ENCODE measurements around the gene C10orf88. TPM values are rescaled to one million over a fixed set of nuclear protein-coding genes. Genes with fewer than 3 reads are reported as not detected.

C10orf88 gene
- total RNA-seq, 1 donor from 2014 or later: 10.0 TPM

DNA sequence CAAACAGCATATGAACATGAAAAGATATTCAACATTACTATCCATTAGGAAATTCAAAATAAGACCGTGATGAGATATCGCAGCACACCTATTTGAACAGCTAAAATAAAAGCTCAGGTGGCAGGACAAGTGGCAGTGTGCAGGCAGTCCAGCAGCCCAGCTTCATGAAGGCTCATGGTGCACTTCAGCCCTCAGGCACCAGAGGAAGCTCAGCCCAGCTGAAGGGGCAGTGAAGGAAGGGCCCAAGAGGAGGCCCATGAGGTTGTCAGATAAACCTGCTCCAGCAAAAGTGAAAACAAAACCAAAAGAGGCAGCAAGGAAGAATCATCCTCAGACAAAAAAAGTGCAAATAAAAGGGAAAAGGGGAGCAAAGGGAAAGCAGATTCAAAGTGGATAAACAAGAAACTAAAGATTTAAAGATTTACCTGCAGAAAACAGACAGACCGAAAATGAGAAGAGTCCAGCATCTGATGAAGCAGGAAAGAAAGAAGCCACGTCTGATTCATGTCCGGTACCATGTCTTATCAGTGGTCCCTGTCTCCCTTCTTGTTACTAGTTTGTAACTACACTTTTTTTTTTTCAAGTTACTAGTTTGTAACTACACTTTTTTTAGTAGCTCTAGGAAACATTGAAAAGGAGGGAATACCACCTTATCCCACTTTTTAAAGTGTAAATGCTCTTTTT lies 59.6 kb downstream of the C10orf88 start:
- Mint-ChIP-seq H3K27me3 (ENCODE audit: unreplicated experiment) (peaks cover 19% of the 10 kb centered on the region), H3K36me3 (ENCODE audit: unreplicated experiment) (no peaks in the 10 kb centered on the region), H3K4me1 (ENCODE audit: unreplicated experiment) (no peaks in the 10 kb centered on the region), H3K9me3 (ENCODE audit: unreplicated experiment) (no peaks in the 10 kb centered on the region), H3K27ac (ENCODE audit: unreplicated experiment) (no peak overlapping the region), H3K4me3 (ENCODE audit: unreplicated experiment) (no peak overlapping the region)
- no peak for DNase-seq (ENCODE audit: extremely low spot score, unreplicated experiment)
- TF ChIP-seq, protein P1, sequence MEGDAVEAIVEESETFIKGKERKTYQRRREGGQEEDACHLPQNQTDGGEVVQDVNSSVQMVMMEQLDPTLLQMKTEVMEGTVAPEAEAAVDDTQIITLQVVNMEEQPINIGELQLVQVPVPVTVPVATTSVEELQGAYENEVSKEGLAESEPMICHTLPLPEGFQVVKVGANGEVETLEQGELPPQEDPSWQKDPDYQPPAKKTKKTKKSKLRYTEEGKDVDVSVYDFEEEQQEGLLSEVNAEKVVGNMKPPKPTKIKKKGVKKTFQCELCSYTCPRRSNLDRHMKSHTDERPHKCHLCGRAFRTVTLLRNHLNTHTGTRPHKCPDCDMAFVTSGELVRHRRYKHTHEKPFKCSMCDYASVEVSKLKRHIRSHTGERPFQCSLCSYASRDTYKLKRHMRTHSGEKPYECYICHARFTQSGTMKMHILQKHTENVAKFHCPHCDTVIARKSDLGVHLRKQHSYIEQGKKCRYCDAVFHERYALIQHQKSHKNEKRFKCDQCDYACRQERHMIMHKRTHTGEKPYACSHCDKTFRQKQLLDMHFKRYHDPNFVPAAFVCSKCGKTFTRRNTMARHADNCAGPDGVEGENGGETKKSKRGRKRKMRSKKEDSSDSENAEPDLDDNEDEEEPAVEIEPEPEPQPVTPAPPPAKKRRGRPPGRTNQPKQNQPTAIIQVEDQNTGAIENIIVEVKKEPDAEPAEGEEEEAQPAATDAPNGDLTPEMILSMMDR (IDR thresholded peaks at IDR 0.05): no peak

- Mint-ChIP-seq H3K27me3 (ENCODE audit: unreplicated experiment) (peaks cover 20% of the 10 kb centered on the region), H3K27ac (ENCODE audit: unreplicated experiment) (no peak overlapping the region), H3K4me1 (ENCODE audit: unreplicated experiment) (no peaks in the 10 kb centered on the region), H3K36me3 (ENCODE audit: unreplicated experiment) (no peaks in the 10 kb centered on the region), H3K4me3 (ENCODE audit: unreplicated experiment) (no peak overlapping the region), H3K9me3 (ENCODE audit: unreplicated experiment) (no peaks in the 10 kb centered on the region)
- TF ChIP-seq, protein P1 (IDR thresholded peaks at IDR 0.05): no peak
- no peak for DNase-seq (ENCODE audit: extremely low spot score, unreplicated experiment)
These were observed 69.9 kb downstream of the C10orf88 start for GRCh38 chr10:122884166-122884565.

GRCh38 chr10:122882766-122883165 lies 71.3 kb downstream of the C10orf88 start:
- H3K27ac Mint-ChIP-seq (ENCODE audit: unreplicated experiment): no peak overlapping the region
- H3K4me3 Mint-ChIP-seq (ENCODE audit: unreplicated experiment): no peak overlapping the region
- no peaks in the 10 kb centered on the region for H3K4me1 Mint-ChIP-seq (ENCODE audit: unreplicated experiment)
- DNase-seq (ENCODE audit: extremely low spot score, unreplicated experiment): no peak
- no peaks in the 10 kb centered on the region for H3K36me3 Mint-ChIP-seq (ENCODE audit: unreplicated experiment)
- TF ChIP-seq, protein P1 (IDR thresholded peaks at IDR 0.05): no peak
- H3K9me3 Mint-ChIP-seq (ENCODE audit: unreplicated experiment): no peaks in the 10 kb centered on the region
- H3K27me3 Mint-ChIP-seq (ENCODE audit: unreplicated experiment): peaks cover 15% of the 10 kb centered on the region

Other genes starting within 250 kb of the C10orf88 start
- 0.30 and 0.81 TPM in 2 replicates for gene CUZD1, start 108.4 kb downstream of the C10orf88 start, total RNA-seq
- 0.70 TPM in 1 of 2 replicates, not detected in the other for gene FAM24B, start 74.6 kb downstream of the C10orf88 start, total RNA-seq
- gene FAM24A, start 43.6 kb downstream of the C10orf88 start, total RNA-seq: not detected in 2 replicates
- 5.9 and 6.1 TPM in 2 replicates for gene PSTK, start 26.2 kb upstream of the C10orf88 start, total RNA-seq
- 10.5 and 16.0 TPM in 2 replicates for gene IKZF5, start 54.6 kb upstream of the C10orf88 start, total RNA-seq
- 17.5 and 19.5 TPM in 2 replicates for gene ACADSB, start 54.8 kb upstream of the C10orf88 start, total RNA-seq
- gene HMX3, start 181.7 kb upstream of the C10orf88 start, total RNA-seq: not detected in 2 replicates
- not detected in 2 replicates for gene HMX2, start 193.9 kb upstream of the C10orf88 start, total RNA-seq
- gene BUB3, start 200.2 kb upstream of the C10orf88 start, total RNA-seq: 84.4 and 97.0 TPM in 2 replicates

All from osteocyte (in vitro differentiated cells).